Activated B cell treated with CpG ODN at 0.5 μM for 24 hours (primary cell): ENCODE data around the gene LMNTD2. TPM values are rescaled to one million over a fixed set of nuclear protein-coding genes. Genes with fewer than 3 reads are reported as not detected.

Source experiments
- ATAC-seq: fragments of 200-7000 bp; cut with Tn5 transposase; one replicate; pipeline ENCODE4 v1.10.0; 2021; ENCODE audit warnings: low read depth, mild to moderate bottlenecking, moderate library complexity
- CTCF ChIA-PET: fragments of 350-600 bp; sonication (Branson Sonifier 250); formaldehyde crosslinking; loops from one replicate; lab custom pipeline; 2021; ENCODE audit warnings: antibody characterized with exemption; lab: Charles Lee
- POLR2A ChIA-PET: fragments of 350-600 bp; sonication (Branson Sonifier 250); formaldehyde crosslinking; loops from one replicate; lab custom pipeline; 2021; ENCODE audit warnings: antibody characterized with exemption; lab: Charles Lee
- DNase-seq: peaks from one replicate; pipeline ENCODE4 v3.0.0; 2022
- H3K27ac Mint-ChIP-seq: one replicate; pipeline ENCODE4 v1.8.0; 2020; ENCODE audit warnings: mixed read lengths
- H3K27me3 Mint-ChIP-seq: one replicate; pipeline ENCODE4 v1.8.0; 2021; ENCODE audit warnings: mixed read lengths
- H3K36me3 Mint-ChIP-seq: one replicate; pipeline ENCODE4 v1.8.0; 2021; ENCODE audit warnings: low read depth, mixed read lengths
- H3K4me1 Mint-ChIP-seq: one replicate; pipeline ENCODE4 v1.8.0; 2021; ENCODE audit warnings: mixed read lengths
- H3K4me3 Mint-ChIP-seq: one replicate; pipeline ENCODE4 v1.8.0; 2020; ENCODE audit warnings: mild to moderate bottlenecking, mixed read lengths
- H3K9me3 Mint-ChIP-seq: one replicate; pipeline ENCODE4 v1.8.0; 2020; ENCODE audit warnings: mixed read lengths
- CTCF ChIP-seq: fragments of 200-600 bp; IDR thresholded peaks from one replicate; pipeline ENCODE4 v1.8.0; 2022; ENCODE audit warnings: antibody characterized with exemption, mild to moderate bottlenecking
- intact Hi-C: fragments of 100-400 bp; cut with micrococcal nuclease; formaldehyde crosslinking; loops from one replicate; pipeline ENCODE4 v1.15.1; 2024
- total RNA-seq: library from RNA; stranded (reverse); gene quantifications from 2 replicates; pipeline ENCODE4 v1.2.3, GENCODE V29; 2022

Gene LMNTD2
- total RNA-seq, 1 donor from 2014 or later, result 8.6 TPM

- intact Hi-C loops, result loop anchor here (1.0 to 2.0 kb wide), 8 partner anchors 31 to 302 kb away; partner anchors contain the start of genes DEAF1, LRRC56, PHRF1 and PSMD13
- H3K4me1 Mint-ChIP-seq, result peaks cover 41% of the 10 kb centered on the region
- CTCF ChIA-PET, result interaction anchor here (0.7 to 2.0 kb wide), 2 partner anchors 13 to 57 kb away, joined by 3 to 8 read pairs; partner anchors contain the start of gene PTDSS2
- peak overlapping the region; percentile 99 for H3K27ac Mint-ChIP-seq
- peak; percentile 70 for ATAC-seq
- H3K27me3 Mint-ChIP-seq, result no peaks in the 10 kb centered on the region
- H3K4me3 Mint-ChIP-seq, result peak overlapping the region; percentile 97
- no peak for TF ChIP-seq CTCF
- no peaks in the 10 kb centered on the region for H3K9me3 Mint-ChIP-seq
- H3K36me3 Mint-ChIP-seq, result peaks cover 18% of the 10 kb centered on the region
- peak; percentile 98 for DNase-seq
- POLR2A ChIA-PET, result interaction anchor here (0.6 to 3.0 kb wide), 27 partner anchors 8 to 305 kb away, joined by 3 to 45 read pairs (median 4); partner anchors contain the start of genes BET1L, HRAS, LRRC56 and PHRF1
Measured at GRCh38 chr11:506238-506994, 54.1 kb downstream of the LMNTD2 start.

- CTCF ChIA-PET, result no interaction called here
- POLR2A ChIA-PET, result interaction anchor here (0.6 to 1.0 kb wide), 5 partner anchors 22 to 296 kb away, joined by 3 to 4 read pairs (median 3); partner anchors contain the start of gene PHRF1
- TF ChIP-seq CTCF, result no peak
- no peak for DNase-seq
- peak overlapping the region; percentile 68 for H3K4me3 Mint-ChIP-seq
- no peak for ATAC-seq
- H3K27me3 Mint-ChIP-seq, result no peaks in the 10 kb centered on the region
- H3K27ac Mint-ChIP-seq, result no peak overlapping the region
- H3K4me1 Mint-ChIP-seq, result peaks cover 48% of the 10 kb centered on the region
- intact Hi-C loops, result no loop called here
- no peaks in the 10 kb centered on the region for H3K9me3 Mint-ChIP-seq
- H3K36me3 Mint-ChIP-seq, result peaks cover 25% of the 10 kb centered on the region
Measured at GRCh38 chr11:504994-505344, 55.6 kb downstream of the LMNTD2 start.

Other genes with a start within 250 kb of the LMNTD2 start
- gene IFITM1, start 246.7 kb downstream of the LMNTD2 start, total RNA-seq, result 21.2 and 25.3 TPM in 2 replicates
- 14.8 and 17.0 TPM in 2 replicates for gene IFITM3, start 239.9 kb downstream of the LMNTD2 start, total RNA-seq
- not detected in 2 replicates for gene B4GALNT4, start 191.2 kb downstream of the LMNTD2 start, total RNA-seq
- 0.18 TPM in 1 of 2 replicates, not detected in the other for gene PKP3, start 166.5 kb downstream of the LMNTD2 start, total RNA-seq
- 19.8 and 24.2 TPM in 2 replicates for gene SIGIRR, start 145.7 kb downstream of the LMNTD2 start, total RNA-seq
- gene ANO9, start 118.7 kb downstream of the LMNTD2 start, total RNA-seq, result 37.2 and 46.1 TPM in 2 replicates
- 17.8 and 22.0 TPM in 2 replicates for gene PTDSS2, start 110.5 kb downstream of the LMNTD2 start, total RNA-seq
- 101 and 103 TPM in 2 replicates for gene RNH1, start 53.5 kb downstream of the LMNTD2 start, total RNA-seq
- 37.2 and 43.9 TPM in 2 replicates for gene HRAS, start 25.2 kb downstream of the LMNTD2 start, total RNA-seq
- gene LRRC56, start 23.2 kb downstream of the LMNTD2 start, total RNA-seq, result 7.1 and 7.9 TPM in 2 replicates
- 14.2 and 14.9 TPM in 2 replicates for gene RASSF7, start 232 bp upstream of the LMNTD2 start, total RNA-seq
- 42.7 and 49.6 TPM in 2 replicates for gene PHRF1, start 15.7 kb upstream of the LMNTD2 start, total RNA-seq
- gene IRF7, start 55.2 kb upstream of the LMNTD2 start, total RNA-seq, result 74.1 and 75.5 TPM in 2 replicates
- gene CDHR5, start 64.2 kb upstream of the LMNTD2 start, total RNA-seq, result not detected in 2 replicates
- not detected in 2 replicates for gene SCT, start 66.4 kb upstream of the LMNTD2 start, total RNA-seq
- 0.42 and 0.49 TPM in 2 replicates for gene DRD4, start 76.5 kb upstream of the LMNTD2 start, total RNA-seq
- 36.1 and 39.8 TPM in 2 replicates for gene DEAF1, start 134.5 kb upstream of the LMNTD2 start, total RNA-seq
- gene TMEM80, start 135.1 kb upstream of the LMNTD2 start, total RNA-seq, result 34.1 and 44.4 TPM in 2 replicates
- gene EPS8L2, start 145.5 kb upstream of the LMNTD2 start, total RNA-seq, result 5.6 and 5.9 TPM in 2 replicates
- gene TALDO1, start 186.7 kb upstream of the LMNTD2 start, total RNA-seq, result 194 and 244 TPM in 2 replicates
- gene GATD1, start 216.7 kb upstream of the LMNTD2 start, total RNA-seq, result 60.3 and 63.3 TPM in 2 replicates
- 0.27 and 0.34 TPM in 2 replicates for gene CEND1, start 229.4 kb upstream of the LMNTD2 start, total RNA-seq
- gene SLC25A22, start 237.5 kb upstream of the LMNTD2 start, total RNA-seq, result 30.1 and 35.4 TPM in 2 replicates
- gene PIDD1, start 244.5 kb upstream of the LMNTD2 start, total RNA-seq, result 21.3 and 25.6 TPM in 2 replicates
- 4,124 and 4,449 TPM in 2 replicates for gene RPLP2, start 249.2 kb upstream of the LMNTD2 start, total RNA-seq